Uterine smooth muscle cell (primary cell): ENCODE results near the gene C16orf74. TPM values are rescaled to one million over a fixed set of nuclear protein-coding genes. Genes with fewer than 3 reads are reported as not detected.

Experiments
- total RNA-seq: library from RNA; depleted of rRNA; stranded (reverse); fragments of >200 nt; gene quantifications from 2 replicates; pipeline ENCODE4 v1.2.3, GENCODE V29; 2014

C16orf74 gene
- 18.6 and 26.5 TPM in 2 replicates for total RNA-seq

DNA sequence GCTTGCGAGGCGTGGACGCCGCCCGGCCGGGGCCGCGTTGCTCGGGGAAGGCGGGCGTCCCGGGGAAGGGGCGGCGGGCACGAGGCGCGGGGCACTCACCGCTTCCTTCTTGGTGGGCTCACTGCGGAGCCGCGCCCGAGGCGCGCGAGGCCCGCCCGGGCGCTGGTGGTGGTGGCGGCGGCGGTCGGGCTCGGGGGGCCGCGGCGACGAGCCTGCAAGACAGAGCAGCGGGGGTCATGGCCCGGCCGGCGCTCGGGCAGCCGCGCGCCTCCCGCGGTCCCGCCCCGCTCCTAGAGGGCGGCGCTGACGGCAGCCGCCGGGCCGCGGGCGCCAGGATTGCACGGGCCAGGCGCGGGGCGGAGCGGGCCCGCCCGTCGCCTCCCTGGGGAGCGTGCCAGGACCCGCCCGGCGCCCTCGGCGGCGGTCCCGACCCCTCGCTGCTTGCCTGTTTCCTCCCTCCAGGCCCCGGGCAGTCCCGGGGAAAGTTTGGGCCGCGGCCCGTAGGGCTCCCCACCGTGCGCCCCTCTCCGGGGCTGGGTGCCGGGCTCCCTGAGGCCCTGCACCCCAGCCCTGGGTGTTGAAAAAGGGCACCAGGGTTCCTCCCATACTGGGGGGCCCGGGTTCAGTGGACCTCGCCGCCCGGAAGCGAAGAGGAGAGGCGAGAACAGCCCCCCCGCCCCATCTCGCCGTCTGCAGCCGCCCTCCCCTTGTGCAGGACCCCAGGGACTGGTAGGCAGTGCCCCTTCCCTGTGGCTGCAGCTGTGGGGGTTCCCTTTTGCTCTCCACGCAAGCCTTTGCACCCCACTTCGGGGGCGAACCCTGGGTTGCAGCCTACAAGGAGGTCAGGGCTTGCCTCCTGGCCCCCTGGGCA lies at the start of gene C16orf74:
TSS of gene C16orf74 (minus strand) at position 270 of the 871 bp plus-strand sequence. CDS start 15,879 bp downstream, outside the sequence.

DNA sequence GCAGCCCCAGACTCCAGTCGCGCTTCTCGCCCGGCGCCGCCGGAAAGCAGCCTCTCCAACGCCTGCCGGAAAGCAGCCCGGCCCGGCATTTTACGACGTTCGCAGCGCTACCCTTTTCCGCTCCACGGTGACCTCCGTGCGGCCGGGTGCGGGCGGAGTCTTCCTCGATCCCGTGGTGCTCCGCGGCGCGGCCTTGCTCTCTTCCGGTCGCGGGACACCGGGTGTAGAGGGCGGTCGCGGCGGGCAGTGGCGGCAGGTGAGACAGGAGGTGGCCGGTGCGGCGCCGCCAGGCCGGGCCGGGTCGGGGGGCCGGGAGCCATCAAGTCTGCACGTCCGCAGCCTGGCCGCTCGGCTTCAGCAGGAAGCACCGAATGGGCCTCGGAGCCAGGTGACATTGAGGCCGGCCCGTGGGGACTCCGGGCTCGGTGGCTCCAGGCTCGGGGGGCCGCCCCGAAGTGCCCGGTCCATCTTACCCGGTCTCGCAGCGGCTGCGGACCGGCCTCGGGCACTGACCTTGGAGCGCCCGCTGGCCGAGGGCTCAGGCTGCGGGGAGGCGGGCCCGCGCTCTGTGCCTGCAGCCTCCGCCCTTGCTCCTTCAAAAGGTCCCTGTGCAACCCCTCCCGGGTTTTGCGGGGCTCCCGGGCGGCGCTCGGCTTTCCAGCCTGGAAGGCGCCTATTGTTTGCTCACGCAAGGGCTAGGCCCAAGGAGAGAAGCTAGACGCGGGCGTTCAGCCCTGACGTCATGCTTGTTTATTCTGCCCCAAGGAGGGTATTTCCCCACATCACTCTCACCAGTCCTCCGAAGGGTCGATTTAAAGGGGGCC lies 48.8 kb upstream of the C16orf74 start, which contains the start of the genes COX4I1 and EMC8:
TSS of gene COX4I1 (plus strand) at position 199 of the 824 bp plus-strand sequence. CDS start 1,511 bp downstream, outside the sequence.
TSS of gene EMC8 (minus strand) at position 48 of the 824 bp plus-strand sequence. CDS start 249 bp downstream, outside the sequence.

DNA sequence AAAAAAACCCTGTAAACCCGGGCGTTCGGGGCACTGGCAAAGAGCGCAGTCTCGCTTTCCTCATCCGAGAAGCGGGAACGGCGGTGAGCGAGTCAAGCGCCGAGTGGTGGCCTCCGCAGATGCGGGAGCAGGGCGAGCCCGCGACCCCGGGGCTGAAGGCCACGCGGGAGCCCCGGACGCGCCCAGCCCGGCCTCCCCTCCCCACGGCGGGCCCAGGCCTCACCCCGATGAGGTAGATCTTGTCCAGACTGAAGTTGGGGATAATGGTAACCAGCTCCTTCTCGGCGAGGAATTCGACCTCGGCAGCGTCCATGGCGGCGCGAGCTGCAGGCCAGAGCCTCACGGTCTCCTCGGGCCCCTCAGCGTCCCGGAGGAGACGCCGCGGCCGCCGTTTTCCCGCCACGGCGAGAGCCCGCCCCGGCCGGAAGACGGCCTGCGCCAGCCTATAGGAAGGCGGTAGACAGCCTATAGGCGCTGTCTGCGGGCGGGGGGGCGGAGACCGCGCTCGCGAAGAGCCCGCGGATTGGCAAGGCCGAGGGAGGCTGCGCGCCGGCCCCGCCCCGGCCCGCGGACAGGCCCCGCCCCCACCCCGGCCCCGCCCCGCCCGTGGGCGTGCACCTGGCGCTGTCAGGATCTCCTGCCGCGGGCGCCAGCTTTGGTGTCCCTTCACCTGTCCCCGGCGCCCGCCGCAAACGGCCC lies 62.2 kb downstream of the C16orf74 start, which contains the start of gene GINS2:
TSS of gene GINS2 (minus strand) at position 369 of the 699 bp plus-strand sequence. CDS start at position 313, 56 bp downstream.

Other genes with a start within 250 kb of the C16orf74 start
- 32.6 and 33.3 TPM in 2 replicates for gene GSE1, start 137.8 kb downstream of the C16orf74 start, total RNA-seq
- gene GINS2, start 62.1 kb downstream of the C16orf74 start, total RNA-seq = 5.6 and 21.0 TPM in 2 replicates
- 24.2 and 31.2 TPM in 2 replicates for gene EMC8, start 48.4 kb upstream of the C16orf74 start, total RNA-seq
- 364 and 508 TPM in 2 replicates for gene COX4I1, start 48.6 kb upstream of the C16orf74 start, total RNA-seq
- not detected in 2 replicates for gene IRF8, start 148.1 kb upstream of the C16orf74 start, total RNA-seq